Measurements from ENCODE around the gene CAMK4. TPM values are rescaled to one million over a fixed set of nuclear protein-coding genes. Genes with fewer than 3 reads are reported as not detected.
"Not testable (repeated sequence)": the region's sequence is repeated elsewhere in the genome, so short reads cannot be mapped to it uniquely, and the experiment has no call there.

Gene CAMK4
- total and polyA plus RNA-seq, 7 donors: 0.02 to 1.00 (median 0.15) TPM; not detected in 1

DNA sequence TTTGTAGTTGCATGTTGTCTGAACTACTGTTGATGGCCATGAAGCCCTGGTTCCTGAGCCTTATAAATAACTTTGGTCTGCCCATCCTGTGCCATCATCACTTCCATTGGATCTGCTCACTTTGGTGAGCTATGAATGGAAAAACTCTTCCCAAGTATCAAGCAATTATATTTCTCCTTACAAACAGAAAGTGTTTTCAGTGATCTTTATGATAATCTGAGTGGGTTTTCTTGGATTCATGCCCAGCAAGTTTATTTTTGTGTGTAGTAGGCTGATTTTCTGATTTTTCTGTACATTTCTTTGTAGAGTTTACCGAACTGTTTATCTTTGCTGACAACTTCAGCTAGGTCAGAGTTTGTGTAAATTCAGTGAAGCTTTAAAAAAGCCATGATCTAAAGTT, 31.0 kb downstream of the CAMK4 start:
- intact Hi-C loops (cut with DNase I): no loop called here
- no peak overlapping the region for H3K27ac ChIP-seq
- TF ChIP-seq, protein P1, sequence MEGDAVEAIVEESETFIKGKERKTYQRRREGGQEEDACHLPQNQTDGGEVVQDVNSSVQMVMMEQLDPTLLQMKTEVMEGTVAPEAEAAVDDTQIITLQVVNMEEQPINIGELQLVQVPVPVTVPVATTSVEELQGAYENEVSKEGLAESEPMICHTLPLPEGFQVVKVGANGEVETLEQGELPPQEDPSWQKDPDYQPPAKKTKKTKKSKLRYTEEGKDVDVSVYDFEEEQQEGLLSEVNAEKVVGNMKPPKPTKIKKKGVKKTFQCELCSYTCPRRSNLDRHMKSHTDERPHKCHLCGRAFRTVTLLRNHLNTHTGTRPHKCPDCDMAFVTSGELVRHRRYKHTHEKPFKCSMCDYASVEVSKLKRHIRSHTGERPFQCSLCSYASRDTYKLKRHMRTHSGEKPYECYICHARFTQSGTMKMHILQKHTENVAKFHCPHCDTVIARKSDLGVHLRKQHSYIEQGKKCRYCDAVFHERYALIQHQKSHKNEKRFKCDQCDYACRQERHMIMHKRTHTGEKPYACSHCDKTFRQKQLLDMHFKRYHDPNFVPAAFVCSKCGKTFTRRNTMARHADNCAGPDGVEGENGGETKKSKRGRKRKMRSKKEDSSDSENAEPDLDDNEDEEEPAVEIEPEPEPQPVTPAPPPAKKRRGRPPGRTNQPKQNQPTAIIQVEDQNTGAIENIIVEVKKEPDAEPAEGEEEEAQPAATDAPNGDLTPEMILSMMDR (IDR thresholded peaks at IDR 0.05): no peak
- H3K9me3 ChIP-seq: no peaks in the 10 kb centered on the region
- 73 to 91% (median 78%) methylated on average over 1 of the region's 1 CpG for WGBS, 3 donors
- ATAC-seq (no peak), DNase-seq (no peak)
- H3K4me1 ChIP-seq: no peaks in the 10 kb centered on the region
- no peak overlapping the region for H3K4me3 ChIP-seq
- no peaks in the 10 kb centered on the region for H3K27me3 ChIP-seq (ENCODE audit: insufficient read depth in 3 of 3, low read length in 2 of 3)
- no peaks in the 10 kb centered on the region for H3K36me3 ChIP-seq (ENCODE audit: insufficient read depth in 1 of 2, low read depth in 1 of 2)

DNA sequence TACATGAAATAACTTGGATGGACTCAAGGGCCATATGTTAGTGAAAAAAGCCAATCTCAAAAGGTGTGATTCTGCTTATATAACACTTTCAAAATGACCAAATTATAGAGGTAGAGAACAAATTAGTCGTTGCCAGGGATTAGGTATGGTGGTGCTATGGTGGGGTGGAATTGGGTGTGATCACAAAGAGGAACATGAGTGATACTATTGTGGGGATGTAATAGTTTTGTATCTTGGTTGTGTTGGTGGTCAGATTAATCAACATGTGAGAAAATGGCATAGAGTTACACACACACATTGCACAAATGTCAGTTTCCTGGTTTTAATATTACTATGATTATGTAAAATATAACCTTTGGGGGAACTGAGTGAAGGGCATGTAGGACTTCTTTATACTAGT, 31.9 kb downstream of the CAMK4 start:
- Histone ChIP-seq H3K36me3 (ENCODE audit: insufficient read depth in 1 of 2, low read depth in 1 of 2) (no peaks in the 10 kb centered on the region), H3K9me3 (no peaks in the 10 kb centered on the region), H3K4me1 (no peaks in the 10 kb centered on the region), H3K27me3 (ENCODE audit: insufficient read depth in 3 of 3, low read length in 2 of 3) (no peaks in the 10 kb centered on the region), H3K27ac (no peak overlapping the region), H3K4me3 (no peak overlapping the region)
- 78 to 87% (median 84%) methylated on average over 1 of the region's 1 CpG for WGBS, 3 donors
- ATAC-seq: no peak
- no peak for DNase-seq
- intact Hi-C loops (cut with DNase I): no loop called here
- TF ChIP-seq, protein P1 (IDR thresholded peaks at IDR 0.05): no peak

DNA sequence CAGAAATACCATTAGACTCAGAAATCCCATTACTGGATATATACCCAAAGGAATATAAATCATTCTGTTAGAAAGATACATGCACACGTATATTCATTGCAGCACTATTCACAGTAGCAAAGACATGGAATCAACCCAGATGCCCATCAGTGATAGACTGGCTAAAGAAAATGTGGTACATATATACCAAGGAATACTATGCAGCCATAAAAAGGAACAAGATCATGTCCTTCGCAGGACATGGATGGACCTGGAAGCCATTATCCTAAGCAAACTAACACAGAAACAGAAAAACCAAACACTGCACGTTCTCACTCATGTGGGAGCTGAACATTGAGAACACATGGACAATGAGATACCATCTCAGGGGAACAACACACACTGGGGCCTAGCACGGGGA, 33.4 kb downstream of the CAMK4 start:
- H3K27ac ChIP-seq; H3K36me3 ChIP-seq (ENCODE audit: insufficient read depth in 1 of 2, low read depth in 1 of 2); intact Hi-C loops (cut with DNase I); DNase-seq; ATAC-seq; H3K4me1 ChIP-seq; H3K4me3 ChIP-seq; H3K27me3 ChIP-seq (ENCODE audit: insufficient read depth in 3 of 3, low read length in 2 of 3); H3K9me3 ChIP-seq: not testable (repeated sequence)
- 87 to 92% (median 88%) methylated on average over 4 of the region's 4 CpGs for WGBS, 3 donors

DNA sequence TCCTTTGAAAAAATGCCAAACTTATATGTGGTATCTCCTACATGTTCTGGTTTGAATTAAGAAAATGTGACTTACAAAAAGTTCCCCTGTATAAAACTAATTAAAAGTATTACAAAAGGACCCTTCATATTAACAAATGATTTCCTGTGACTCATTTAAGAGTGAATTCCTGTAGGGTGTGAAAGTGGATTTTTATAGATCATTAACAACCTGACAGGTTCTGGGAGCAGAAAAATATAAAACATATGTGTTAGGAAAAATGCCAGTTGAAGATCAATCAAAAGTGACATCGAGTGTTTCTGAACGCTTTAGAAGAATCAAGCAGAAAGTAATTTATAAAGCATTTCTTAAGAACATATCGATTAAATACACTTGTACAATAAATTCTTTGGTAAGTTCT, 35.5 kb downstream of the CAMK4 start:
- ATAC-seq (no peak), DNase-seq (no peak)
- Histone ChIP-seq H3K4me1 (no peaks in the 10 kb centered on the region), H3K27ac (no peak overlapping the region), H3K4me3 (no peak overlapping the region), H3K9me3 (no peaks in the 10 kb centered on the region), H3K27me3 (ENCODE audit: insufficient read depth in 3 of 3, low read length in 2 of 3) (no peaks in the 10 kb centered on the region), H3K36me3 (ENCODE audit: insufficient read depth in 1 of 2, low read depth in 1 of 2) (no peaks in the 10 kb centered on the region)
- TF ChIP-seq, protein P1 (IDR thresholded peaks at IDR 0.05): no peak
- intact Hi-C loops (cut with DNase I): no loop called here
- 68 to 82% (median 69%) methylated on average over 3 of the region's 3 CpGs for WGBS, 3 donors

DNA sequence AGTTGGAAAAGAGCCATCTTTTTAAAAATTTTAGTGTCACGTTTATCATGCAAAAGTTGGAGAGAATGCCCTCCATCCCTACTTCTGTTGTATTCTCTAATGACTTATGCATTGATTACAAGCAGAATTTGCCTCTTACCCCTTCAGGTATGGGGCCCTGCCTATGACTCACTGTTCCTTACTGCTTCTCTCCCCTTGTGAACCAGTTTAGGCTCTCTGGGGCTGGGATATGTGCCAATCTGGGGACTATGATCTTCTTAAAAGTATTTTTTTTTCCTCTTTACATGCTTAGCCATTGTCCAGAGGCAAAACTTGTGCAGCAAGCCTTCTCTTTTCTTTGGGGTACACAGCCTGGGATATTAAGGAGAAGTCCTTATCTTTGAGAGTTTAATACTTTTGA, 37.4 kb downstream of the CAMK4 start:
- ATAC-seq (no peak), DNase-seq (no peak)
- no peaks in the 10 kb centered on the region for H3K36me3 ChIP-seq (ENCODE audit: insufficient read depth in 1 of 2, low read depth in 1 of 2)
- no peaks in the 10 kb centered on the region for H3K27me3 ChIP-seq (ENCODE audit: insufficient read depth in 3 of 3, low read length in 2 of 3)
- H3K4me3 ChIP-seq: no peak overlapping the region
- TF ChIP-seq, protein P1 (IDR thresholded peaks at IDR 0.05): no peak
- no peak overlapping the region for H3K27ac ChIP-seq
- H3K4me1 ChIP-seq: no peaks in the 10 kb centered on the region
- H3K9me3 ChIP-seq: no peaks in the 10 kb centered on the region
- 26 to 39% (median 31%) methylated on average over 1 of the region's 1 CpG for WGBS, 3 donors
- intact Hi-C loops (cut with DNase I): no loop called here

Measured in psoas muscle (tissue), 8 donors.